C4-2B (cell line): ENCODE results near the gene PPM1N.

Source experiments
- H3K27ac ChIP-seq: fragments of 450-650 bp; 2 replicates; pipeline ENCODE4 v1.5.1; 2017
- CTCF ChIP-seq: fragments of 450-650 bp; conservative IDR thresholded peaks from 2 replicates; pipeline ENCODE4 v1.5.1; 2017; ENCODE audit warnings: mild to moderate bottlenecking
- ZFX ChIP-seq: fragments of 450-650 bp; IDR thresholded peaks from 2 replicates; pipeline ENCODE4 v1.6.1; 2017

Gene PPM1N

GRCh38 chr19:45502111-45502510 lies 3.9 kb downstream of the PPM1N start:
- TF ChIP-seq ZFX, result no peak
- no peak for TF ChIP-seq CTCF
- H3K27ac ChIP-seq, result no peak overlapping the region

DNA sequence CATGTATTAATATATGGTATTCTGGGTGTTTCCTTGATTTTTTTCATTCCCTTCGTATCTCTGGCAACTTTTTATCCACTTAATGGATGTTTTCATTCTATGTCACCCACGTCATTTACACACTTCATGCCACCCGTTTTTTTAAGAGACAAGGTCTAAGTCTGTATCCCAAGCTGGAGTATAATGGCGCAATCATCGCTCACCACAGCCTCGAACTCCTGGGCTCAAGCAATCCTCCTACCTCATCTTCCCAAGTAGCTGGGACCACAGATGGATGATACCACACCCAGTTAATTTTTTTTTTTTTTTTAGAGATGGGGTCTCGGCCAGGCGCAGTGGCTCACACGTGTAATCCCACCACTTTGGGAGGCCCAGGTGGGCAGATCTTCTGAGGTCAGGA lies 5.7 kb downstream of the PPM1N start:
- TF ChIP-seq CTCF, result no peak
- no peak for TF ChIP-seq ZFX
- no peak overlapping the region for H3K27ac ChIP-seq

GRCh38 chr19:45505151-45505995 lies 7.1 kb downstream of the PPM1N start:
- no peak for TF ChIP-seq ZFX
- TF ChIP-seq CTCF, result no peak
- H3K27ac ChIP-seq, result peak overlapping the region; percentile 82

GRCh38 chr19:45505996-45506245 lies 7.7 kb downstream of the PPM1N start:
- TF ChIP-seq ZFX (no peak), CTCF (no peak)
- peak overlapping the region; percentile 82 for H3K27ac ChIP-seq

GRCh38 chr19:45506246-45506988 lies 8.2 kb downstream of the PPM1N start:
- peak; percentile 49 for TF ChIP-seq CTCF
- TF ChIP-seq ZFX, result no peak
- H3K27ac ChIP-seq, result peak overlapping the region; percentile 82

GRCh38 chr19:45506989-45507871 lies 9.0 kb downstream of the PPM1N start, which contains the start of gene VASP:
TSS of gene VASP (plus strand) at chr19:45507479. CDS start at chr19:45507772, 293 bp downstream.
- TF ChIP-seq CTCF (no peak), ZFX (no peak)

More at GRCh38 chr19:45506989-45507871, 9.0 kb downstream of the PPM1N start, which contains the start of gene VASP:
- peak within 1 kb of the TSS; percentile 82 for H3K27ac ChIP-seq
